Superior temporal gyrus (tissue), 1 donor: ENCODE measurements around the gene PROK1.
A peak's percentile ranks its signal among the peaks of the same experiment; 100 is the strongest.

Experiments used
- DNase-seq: peaks from one replicate; pipeline ENCODE4 v3.0.0-alpha.2; 2016; ENCODE audit errors: extremely low spot score

PROK1 gene

GRCh38 chr1:110488161-110488560 is 37.2 kb downstream of the PROK1 start:
- no peak for DNase-seq

GRCh38 chr1:110488867-110489266 is 37.9 kb downstream of the PROK1 start:
- DNase-seq, result no peak

GRCh38 chr1:110489406-110489805 is 38.5 kb downstream of the PROK1 start:
- DNase-seq, result no peak

GRCh38 chr1:110489973-110490542 is 39.1 kb downstream of the PROK1 start:
- DNase-seq, result no peak

- DNase-seq, result peak; percentile 44
Observed at GRCh38 chr1:110490791-110491451, 40.0 kb downstream of the PROK1 start.

GRCh38 chr1:110492573-110492972 is 41.6 kb downstream of the PROK1 start:
- DNase-seq, result no peak

GRCh38 chr1:110493059-110493699 is 42.2 kb downstream of the PROK1 start:
- no peak for DNase-seq

- no peak for DNase-seq
Observed at GRCh38 chr1:110494036-110494435, 43.1 kb downstream of the PROK1 start.

GRCh38 chr1:110494522-110495406 is 43.8 kb downstream of the PROK1 start:
- DNase-seq, result no peak

GRCh38 chr1:110495926-110496600 is 45.1 kb downstream of the PROK1 start:
- DNase-seq, result peak; percentile 94

GRCh38 chr1:110498270-110498669 is 47.3 kb downstream of the PROK1 start:
- no peak for DNase-seq

- no peak for DNase-seq
Observed at GRCh38 chr1:110501488-110502132, 50.7 kb downstream of the PROK1 start.

GRCh38 chr1:110502402-110503151 is 51.6 kb downstream of the PROK1 start:
- DNase-seq, result no peak

- DNase-seq, result no peak
Observed at GRCh38 chr1:110503471-110503870, 52.5 kb downstream of the PROK1 start.

GRCh38 chr1:110504226-110504625 is 53.3 kb downstream of the PROK1 start:
- no peak for DNase-seq

- no peak for DNase-seq
Observed at GRCh38 chr1:110505596-110505995, 54.6 kb downstream of the PROK1 start.

GRCh38 chr1:110506541-110506940 is 55.6 kb downstream of the PROK1 start:
- no peak for DNase-seq
